GM08714 (cell line): Measurements from ENCODE around the gene PI4K2B.
A peak's percentile ranks its signal among the peaks of the same experiment; 100 is the strongest.
"Not testable (repeated sequence)": the region's sequence is repeated elsewhere in the genome, so short reads cannot be mapped to it uniquely, and the experiment has no call there.

Source experiments
- H3K4me3 ChIP-seq: fragments of 200-500 bp; sonication (Bioruptor generic); 2 replicates; pipeline ENCODE4 v1.5.1; 2014; ENCODE audit warnings: mild to moderate bottlenecking, low read length, inconsistent platforms
- ZNF274 ChIP-seq: IDR thresholded peaks from 2 replicates; pipeline ENCODE4 v1.6.1; 2012; ENCODE audit warnings: mild to moderate bottlenecking, low read depth, low read length

The PI4K2B gene

GRCh38 chr4:25308306-25308705 is 74.5 kb downstream of the PI4K2B start:
- no peak overlapping the region for H3K4me3 ChIP-seq
- TF ChIP-seq ZNF274 = no peak

GRCh38 chr4:25308761-25309160 is 74.9 kb downstream of the PI4K2B start:
- no peak for TF ChIP-seq ZNF274
- no peak overlapping the region for H3K4me3 ChIP-seq

- no peak overlapping the region for H3K4me3 ChIP-seq
- TF ChIP-seq ZNF274 = no peak
Observed at GRCh38 chr4:25310066-25310802, 76.4 kb downstream of the PI4K2B start.

- TF ChIP-seq ZNF274 = no peak
- no peak overlapping the region for H3K4me3 ChIP-seq
Observed at GRCh38 chr4:25310803-25311166, 77.0 kb downstream of the PI4K2B start.

GRCh38 chr4:25312496-25313200 is 78.8 kb downstream of the PI4K2B start, which contains the start of gene ZCCHC4:
Gene ZCCHC4 (plus strand): TSS chr4:25312774. CDS start chr4:25312810, 36 bp downstream.
- peak within 1 kb of the TSS; percentile 94 for H3K4me3 ChIP-seq
- no peak for TF ChIP-seq ZNF274

GRCh38 chr4:25313201-25313895 is 79.5 kb downstream of the PI4K2B start:
- no peak for TF ChIP-seq ZNF274
- H3K4me3 ChIP-seq = peak overlapping the region; percentile 94

- no peak for TF ChIP-seq ZNF274
- no peak overlapping the region for H3K4me3 ChIP-seq
Observed at GRCh38 chr4:25320336-25320735, 86.5 kb downstream of the PI4K2B start.

- no peak overlapping the region for H3K4me3 ChIP-seq
- no peak for TF ChIP-seq ZNF274
Observed at GRCh38 chr4:25320773-25321172, 86.9 kb downstream of the PI4K2B start.

GRCh38 chr4:25321703-25322102 is 87.9 kb downstream of the PI4K2B start:
- no peak for TF ChIP-seq ZNF274
- H3K4me3 ChIP-seq = no peak overlapping the region

GRCh38 chr4:25328463-25328862 is 94.6 kb downstream of the PI4K2B start:
- H3K4me3 ChIP-seq = not testable (repeated sequence)
